Measurements from ENCODE around the gene CYP21A2. TPM values are rescaled to one million over a fixed set of nuclear protein-coding genes. Genes with fewer than 3 reads are reported as not detected.
"Not testable (repeated sequence)": the region's sequence is repeated elsewhere in the genome, so short reads cannot be mapped to it uniquely, and the experiment has no call there.

Gene CYP21A2
- polyA plus RNA-seq (ENCODE audit: insufficient read length in 3 of 3) = 1 to 10 TPM in 1 of 3 donors, under 1 TPM in 2; 0.55 to 1.3 (median 0.58) TPM

GRCh38 chr6:32037598-32038524, at the start of gene CYP21A2:
TSS of gene CYP21A2 (plus strand) at chr6:32038415. CDS start at chr6:32038423, 8 bp downstream.
- not testable (repeated sequence) for DNase-seq (ENCODE audit: low read depth in 3 of 3, low spot score in 2 of 3)

- not testable (repeated sequence) for DNase-seq (ENCODE audit: low read depth in 3 of 3, low spot score in 2 of 3)
Observed at GRCh38 chr6:31989363-31989762, 48.9 kb upstream of the CYP21A2 start.

- DNase-seq (ENCODE audit: low read depth in 3 of 3, low spot score in 2 of 3) = not testable (repeated sequence)
Observed at GRCh38 chr6:31994421-31994820, 43.8 kb upstream of the CYP21A2 start.

GRCh38 chr6:31996385-31996784, 41.8 kb upstream of the CYP21A2 start:
- DNase-seq (ENCODE audit: low read depth in 3 of 3, low spot score in 2 of 3) = not testable (repeated sequence)

GRCh38 chr6:32002546-32003268, 35.5 kb upstream of the CYP21A2 start:
- not testable (repeated sequence) for DNase-seq (ENCODE audit: low read depth in 3 of 3, low spot score in 2 of 3)

GRCh38 chr6:32003301-32003700, 34.9 kb upstream of the CYP21A2 start:
- not testable (repeated sequence) for DNase-seq (ENCODE audit: low read depth in 3 of 3, low spot score in 2 of 3)

- DNase-seq (ENCODE audit: low read depth in 3 of 3, low spot score in 2 of 3) = not testable (repeated sequence)
Observed at GRCh38 chr6:32004393-32004792, 33.8 kb upstream of the CYP21A2 start.

GRCh38 chr6:32004864-32005537, 33.2 kb upstream of the CYP21A2 start:
- not testable (repeated sequence) for DNase-seq (ENCODE audit: low read depth in 3 of 3, low spot score in 2 of 3)

- not testable (repeated sequence) for DNase-seq (ENCODE audit: low read depth in 3 of 3, low spot score in 2 of 3)
Observed at GRCh38 chr6:32005538-32005880, 32.7 kb upstream of the CYP21A2 start.

GRCh38 chr6:32005991-32006529, 32.2 kb upstream of the CYP21A2 start:
- not testable (repeated sequence) for DNase-seq (ENCODE audit: low read depth in 3 of 3, low spot score in 2 of 3)

GRCh38 chr6:32007086-32007485, 31.1 kb upstream of the CYP21A2 start:
- not testable (repeated sequence) for DNase-seq (ENCODE audit: low read depth in 3 of 3, low spot score in 2 of 3)

- not testable (repeated sequence) for DNase-seq (ENCODE audit: low read depth in 3 of 3, low spot score in 2 of 3)
Observed at GRCh38 chr6:32008037-32008436, 30.2 kb upstream of the CYP21A2 start.

- DNase-seq (ENCODE audit: low read depth in 3 of 3, low spot score in 2 of 3) = not testable (repeated sequence)
Observed at GRCh38 chr6:32008616-32009015, 29.6 kb upstream of the CYP21A2 start.

GRCh38 chr6:32009537-32009936, 28.7 kb upstream of the CYP21A2 start:
- DNase-seq (ENCODE audit: low read depth in 3 of 3, low spot score in 2 of 3) = not testable (repeated sequence)

GRCh38 chr6:32010856-32011530, 27.2 kb upstream of the CYP21A2 start:
- DNase-seq (ENCODE audit: low read depth in 3 of 3, low spot score in 2 of 3) = not testable (repeated sequence)

GRCh38 chr6:32012941-32013617, 25.1 kb upstream of the CYP21A2 start:
- DNase-seq (ENCODE audit: low read depth in 3 of 3, low spot score in 2 of 3) = not testable (repeated sequence)

- not testable (repeated sequence) for DNase-seq (ENCODE audit: low read depth in 3 of 3, low spot score in 2 of 3)
Observed at GRCh38 chr6:32013738-32014137, 24.5 kb upstream of the CYP21A2 start.

GRCh38 chr6:32014547-32014946, 23.7 kb upstream of the CYP21A2 start, which contains the start of gene C4B:
TSS of gene C4B (plus strand) at chr6:32014795. CDS start at chr6:32014846, 51 bp downstream.
- DNase-seq (ENCODE audit: low read depth in 3 of 3, low spot score in 2 of 3) = not testable (repeated sequence)

- DNase-seq (ENCODE audit: low read depth in 3 of 3, low spot score in 2 of 3) = not testable (repeated sequence)
Observed at GRCh38 chr6:32022100-32022499, 16.1 kb upstream of the CYP21A2 start.
